Liver (tissue), 9 donors: ENCODE data around the gene DHCR7. TPM values are rescaled to one million over a fixed set of nuclear protein-coding genes. Genes with fewer than 3 reads are reported as not detected.

Experiments used
- DNase-seq: peaks from one replicate; pipeline ENCODE4 v3.0.0-alpha.2; 2017; ENCODE audit warnings: low spot score
- H3K27ac ChIP-seq, 2 donors: one replicate each; pipeline ENCODE4 v1.7.0; 2013; ENCODE audit warnings: inconsistent platforms in 2 of 2, low read length in 2 of 2, control low read depth in 1 of 2, low read depth in 1 of 2, mild to moderate bottlenecking in 1 of 2
- H3K27me3 ChIP-seq, 4 donors: one replicate each; pipeline versions ENCODE4 v1.6.1 to v1.7.0; 2013; ENCODE audit warnings: low read length in 3 of 4, inconsistent platforms in 1 of 4, mild to moderate bottlenecking in 1 of 4, moderate library complexity in 1 of 4; ENCODE audit not compliant: control insufficient read depth in 4 of 4, insufficient read depth in 4 of 4
- H3K36me3 ChIP-seq, 4 donors: one replicate each; pipeline versions ENCODE4 v1.6.1 to v1.7.0; 2013; ENCODE audit warnings: low read length in 3 of 4, mild to moderate bottlenecking in 3 of 4, low read depth in 1 of 4, moderate library complexity in 1 of 4; ENCODE audit not compliant: control insufficient read depth in 4 of 4, insufficient read depth in 3 of 4
- H3K4me1 ChIP-seq, 4 donors: one replicate each; pipeline versions ENCODE4 v1.6.1 to v1.7.0; 2013; ENCODE audit warnings: low read length in 3 of 4, mild to moderate bottlenecking in 3 of 4, moderate library complexity in 1 of 4; ENCODE audit not compliant: control insufficient read depth in 4 of 4, insufficient read depth in 4 of 4
- H3K4me3 ChIP-seq, 3 donors: one replicate each; pipeline versions ENCODE4 v1.6.1 to v1.7.0; 2013; ENCODE audit warnings: low read length in 3 of 3, control low read depth in 1 of 3, low read depth in 1 of 3, mild to moderate bottlenecking in 1 of 3
- H3K9ac ChIP-seq, 2 donors: one replicate each; pipeline ENCODE4 v1.7.0; 2013; ENCODE audit warnings: low read length in 2 of 2, mild to moderate bottlenecking in 2 of 2, moderate library complexity in 2 of 2, control low read depth in 1 of 2, low read depth in 1 of 2
- H3K9me3 ChIP-seq, 4 donors: one replicate each; pipeline versions ENCODE4 v1.6.1 to v1.7.0; 2013; ENCODE audit warnings: low read length in 3 of 4; ENCODE audit not compliant: control insufficient read depth in 4 of 4
- ATF3 ChIP-seq: IDR thresholded peaks from 2 replicates; pipeline ENCODE4 v1.6.1; 2016; ENCODE audit warnings: antibody characterized with exemption
- CTCF ChIP-seq: fragments of 150-350 bp; IDR thresholded peaks from 2 replicates; pipeline ENCODE4 v1.5.1; 2017; ENCODE audit warnings: improper control_type of control experiment, low read depth, low read length; ENCODE audit not compliant: missing input control
- EGR1 ChIP-seq, 2 donors: IDR thresholded peaks; 2 replicates each; pipeline ENCODE4 v1.6.1; 2016 to 2018; ENCODE audit warnings: antibody characterized with exemption in 2 of 2, low read depth in 2 of 2
- FOXA1 ChIP-seq: IDR thresholded peaks from 2 replicates; pipeline ENCODE4 v1.6.1; 2016; ENCODE audit warnings: antibody characterized with exemption
- FOXA2 ChIP-seq: IDR thresholded peaks from 2 replicates; pipeline ENCODE4 v1.6.1; 2016; ENCODE audit warnings: antibody characterized with exemption
- GABPA ChIP-seq, 2 donors: IDR thresholded peaks in 1 of 2; conservative IDR thresholded peaks in 1 of 2; 2 replicates each; pipeline ENCODE4 v1.6.1; 2016; ENCODE audit warnings: antibody characterized with exemption in 2 of 2, mild to moderate bottlenecking in 1 of 2, moderate library complexity in 1 of 2
- HNF4A ChIP-seq, 2 donors: conservative IDR thresholded peaks; 2 replicates each; pipeline ENCODE4 v1.6.1; 2016; ENCODE audit warnings: antibody characterized with exemption in 2 of 2, mild to moderate bottlenecking in 2 of 2
- HNF4G ChIP-seq: IDR thresholded peaks from 2 replicates; pipeline ENCODE4 v1.6.1; 2016; ENCODE audit warnings: antibody characterized with exemption
- JUND ChIP-seq, 2 donors: IDR thresholded peaks; 2 replicates each; pipeline ENCODE4 v1.6.1; 2016; ENCODE audit warnings: antibody characterized with exemption in 2 of 2
- MAX ChIP-seq: IDR thresholded peaks from 2 replicates; pipeline ENCODE4 v1.6.1; 2016; ENCODE audit warnings: antibody characterized with exemption
- NR2F2 ChIP-seq: IDR thresholded peaks from 2 replicates; pipeline ENCODE4 v1.6.1; 2016; ENCODE audit warnings: antibody characterized with exemption
- RAD21 ChIP-seq, 2 donors: IDR thresholded peaks; 2 replicates each; pipeline ENCODE4 v1.6.1; 2016; ENCODE audit warnings: antibody characterized with exemption in 2 of 2, mild to moderate bottlenecking in 2 of 2
- REST ChIP-seq: IDR thresholded peaks from 2 replicates; pipeline ENCODE4 v1.6.1; 2016; ENCODE audit warnings: antibody characterized with exemption, mild to moderate bottlenecking
- RXRA ChIP-seq, 2 donors: IDR thresholded peaks; 2 replicates each; pipeline ENCODE4 v1.6.1; 2017 to 2018; ENCODE audit warnings: antibody characterized with exemption in 2 of 2, mild to moderate bottlenecking in 1 of 2
- SP1 ChIP-seq: IDR thresholded peaks from 2 replicates; pipeline ENCODE4 v1.6.1; 2018; ENCODE audit warnings: antibody characterized with exemption, mild to moderate bottlenecking
- TAF1 ChIP-seq: conservative IDR thresholded peaks from 2 replicates; pipeline ENCODE4 v1.6.1; 2016; ENCODE audit warnings: antibody characterized with exemption, mild to moderate bottlenecking
- YY1 ChIP-seq: IDR thresholded peaks from 2 replicates; pipeline ENCODE4 v1.6.1; 2016; ENCODE audit warnings: antibody characterized with exemption, mild to moderate bottlenecking
- WGBS: extraction: QIAGEN DNeasy Blood & Tissue Kit; methylation state at CpG from one replicate; pipeline ENCODE4 v1.1.7; 2013; 5-methylcytosine and 5-hydroxymethylcytosine counted together
- polyA plus RNA-seq, 2 donors: library from polyadenylated mRNA; stranded (reverse) in 1 of 2; unstranded in 1 of 2; fragments of 200-250 nt in 1 of 2; fragments of >200 nt in 1 of 2; fragmentation: Nextera tagmentation in 1 of 2; extraction: Ambion mirVana in 1 of 2; gene quantifications; one replicate each; pipeline versions ENCODE4 v1.2.1 to v1.2.3, GENCODE V29; 2013 to 2015
- total RNA-seq, 2 donors: library from RNA; depleted of rRNA; stranded (reverse); fragments of >200 nt; gene quantifications; one replicate each; pipeline ENCODE4 v1.2.3, GENCODE V29; 2014
- donor health status: healthy.
- donor health status: healthy.
- donor health status: healthy.
- donor health status: healthy.
- donor health status: healthy.

Gene DHCR7
- total and polyA plus RNA-seq, 4 donors, result 56.9 to 224 (median 172) TPM

- H3K4me3 ChIP-seq, result no peak overlapping the region
- H3K27me3 ChIP-seq, result no peaks in the 10 kb centered on the region
- no peaks in the 10 kb centered on the region for H3K4me1 ChIP-seq
- no peaks in the 10 kb centered on the region for H3K36me3 ChIP-seq
- H3K9me3 ChIP-seq, result no peaks in the 10 kb centered on the region
- WGBS, result 85% methylated on average over 8 of the region's 8 CpGs
- no peak overlapping the region for H3K9ac ChIP-seq
- TF ChIP-seq GABPA (IDR thresholded peaks at IDR 0.05 in 1 of 2, conservative IDR thresholded peaks at IDR 0.05 in 1 of 2) (no peak), MAX (no peak), HNF4G (no peak), YY1 (no peak)
- no peak for DNase-seq
- no peak overlapping the region for H3K27ac ChIP-seq
Observed at GRCh38 chr11:71404209-71404608, 44.0 kb downstream of the DHCR7 start.

GRCh38 chr11:71402878-71403277 is 45.3 kb downstream of the DHCR7 start:
- Histone ChIP-seq H3K4me1 (no peaks in the 10 kb centered on the region), H3K4me3 (no peak overlapping the region), H3K36me3 (no peaks in the 10 kb centered on the region), H3K27me3 (no peaks in the 10 kb centered on the region), H3K27ac (no peak overlapping the region), H3K9me3 (no peaks in the 10 kb centered on the region), H3K9ac (no peak overlapping the region)
- TF ChIP-seq SP1 (no peak), MAX (no peak), RXRA (IDR thresholded peaks at IDR 0.05) (no peak), TAF1 (no peak), JUND (IDR thresholded peaks at IDR 0.05) (no peak), YY1 (no peak), GABPA (IDR thresholded peaks at IDR 0.05 in 1 of 2, conservative IDR thresholded peaks at IDR 0.05 in 1 of 2) (no peak), EGR1 (IDR thresholded peaks at IDR 0.05; ENCODE audit: low read depth in 2 of 2) (no peak), FOXA2 (no peak), REST (no peak), RAD21 (IDR thresholded peaks at IDR 0.05) (no peak), NR2F2 (no peak)
- WGBS, result 82% methylated on average over 15 of the region's 15 CpGs
- no peak for DNase-seq

GRCh38 chr11:71400216-71400615 is 48.0 kb downstream of the DHCR7 start:
- WGBS, result 94% methylated on average over 9 of the region's 9 CpGs
- no peaks in the 10 kb centered on the region for H3K9me3 ChIP-seq
- no peak for DNase-seq
- TF ChIP-seq FOXA1 (no peak), GABPA (IDR thresholded peaks at IDR 0.05 in 1 of 2, conservative IDR thresholded peaks at IDR 0.05 in 1 of 2) (no peak), RXRA (IDR thresholded peaks at IDR 0.05) (no peak), HNF4G (no peak), YY1 (no peak), ATF3 (no peak), MAX (no peak), HNF4A (conservative IDR thresholded peaks at IDR 0.05) (no peak), CTCF (no peak), REST (no peak), NR2F2 (no peak), JUND (IDR thresholded peaks at IDR 0.05) (no peak), EGR1 (IDR thresholded peaks at IDR 0.05; ENCODE audit: low read depth in 2 of 2) (no peak), SP1 (no peak), TAF1 (no peak)

More at GRCh38 chr11:71400216-71400615, 48.0 kb downstream of the DHCR7 start:
- H3K36me3 ChIP-seq, result no peaks in the 10 kb centered on the region
- H3K4me3 ChIP-seq, result no peak overlapping the region
- no peak overlapping the region for H3K9ac ChIP-seq
- no peaks in the 10 kb centered on the region for H3K4me1 ChIP-seq
- no peaks in the 10 kb centered on the region for H3K27me3 ChIP-seq
- no peak overlapping the region for H3K27ac ChIP-seq
